ENCODE measurements around the gene CTTNBP2.

Gene CTTNBP2

DNA sequence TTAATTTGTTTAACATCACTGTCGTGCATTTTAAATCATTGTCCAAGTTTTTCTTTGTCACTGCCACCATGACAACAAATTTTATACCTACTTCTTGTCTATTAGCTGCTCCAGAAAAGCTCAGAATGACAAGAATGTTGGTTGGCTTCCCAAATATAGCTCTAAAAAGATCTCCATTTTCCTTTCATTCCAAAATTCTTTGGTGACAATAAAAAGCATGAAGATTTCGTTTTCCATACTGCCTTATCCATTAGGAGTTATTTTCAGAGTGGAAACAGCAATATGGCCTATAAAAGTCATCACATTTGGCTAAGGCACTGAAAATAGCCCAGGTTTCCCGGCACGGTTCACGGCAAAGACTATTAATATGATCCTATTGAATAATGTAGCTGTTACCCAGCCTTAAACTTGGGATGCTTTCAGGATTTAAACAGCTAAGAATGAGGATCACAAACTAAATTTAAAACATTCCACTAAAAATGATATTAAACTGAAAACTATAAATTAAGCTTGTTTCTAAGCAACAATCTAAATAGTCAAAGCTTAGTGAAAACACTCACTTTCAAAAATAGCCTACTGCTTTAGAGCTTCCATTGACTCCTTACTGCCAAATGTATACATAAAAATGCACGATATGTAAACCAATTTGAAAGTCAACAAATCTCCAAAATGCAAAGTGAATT lies 2.7 kb downstream of the CTTNBP2 start:
- Histone ChIP-seq H3K4me3 (ENCODE audit: low read length) (no peak overlapping the region), H3K27me3 (ENCODE audit: control insufficient read depth, insufficient read depth, low read length) (peaks cover 53% of the 10 kb centered on the region), H3K4me1 (ENCODE audit: control insufficient read depth, insufficient read depth, low read length) (peaks cover 12% of the 10 kb centered on the region)

DNA sequence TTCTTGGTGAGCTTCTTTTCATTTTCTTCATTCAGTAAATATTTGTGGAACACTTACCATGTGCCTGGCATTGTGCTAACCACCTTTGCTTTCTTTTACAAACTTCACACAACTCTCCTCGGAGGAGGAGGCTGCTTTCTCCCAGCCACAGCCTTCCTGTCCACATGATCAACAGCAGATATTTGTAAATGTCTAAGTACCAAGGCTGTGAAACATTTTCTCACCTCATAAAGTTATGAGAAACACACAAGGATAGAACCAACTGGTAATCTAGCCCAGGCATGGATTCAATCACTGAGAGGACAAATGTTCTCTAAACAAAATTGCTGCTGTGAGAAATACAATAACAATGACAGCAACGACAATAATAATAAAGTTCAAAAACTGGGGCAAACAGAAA lies 3.9 kb downstream of the CTTNBP2 start:
- Histone ChIP-seq H3K27me3 (ENCODE audit: control insufficient read depth, insufficient read depth, low read length) (peaks cover 49% of the 10 kb centered on the region), H3K4me2 (ENCODE audit: low read length) (no peak overlapping the region), H3K9me3 (replicated peaks; ENCODE audit: low read length) (no peaks in the 10 kb centered on the region), H3K36me3 (ENCODE audit: insufficient read depth, low read length) (no peaks in the 10 kb centered on the region), H3K4me3 (ENCODE audit: low read length) (no peak overlapping the region), H3K9ac (ENCODE audit: low read depth, low read length) (no peak overlapping the region), H3K4me1 (ENCODE audit: control insufficient read depth, insufficient read depth, low read length) (peaks cover 12% of the 10 kb centered on the region)

More for the DNA sequence above, 2.7 kb downstream of the CTTNBP2 start:
- Histone ChIP-seq H3K4me2 (ENCODE audit: low read length) (no peak overlapping the region), H3K9me3 (replicated peaks; ENCODE audit: low read length) (no peaks in the 10 kb centered on the region), H3K36me3 (ENCODE audit: insufficient read depth, low read length) (no peaks in the 10 kb centered on the region), H3K9ac (ENCODE audit: low read depth, low read length) (no peak overlapping the region)

DNA sequence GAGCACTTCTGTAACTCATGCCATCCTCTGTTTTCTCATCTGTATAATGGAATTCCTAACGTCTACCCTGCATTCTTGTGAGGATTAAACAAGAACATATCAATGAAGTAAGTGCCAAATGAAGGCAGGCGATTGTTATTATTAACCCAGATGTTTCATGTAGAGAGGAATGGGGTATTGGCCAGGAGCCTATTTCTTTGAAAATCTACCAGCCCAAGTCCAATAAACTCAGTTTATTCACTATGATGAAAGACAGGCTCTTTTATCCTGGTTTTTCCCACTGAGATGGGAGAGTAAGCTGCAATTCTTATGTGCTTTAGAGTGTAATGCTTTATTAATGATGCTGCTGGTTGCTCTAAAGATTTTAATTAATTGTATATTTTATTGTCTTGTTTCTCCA lies 9.6 kb downstream of the CTTNBP2 start:
- no peak overlapping the region for H3K4me3 ChIP-seq (ENCODE audit: low read length)
- peaks cover 8% of the 10 kb centered on the region for H3K27me3 ChIP-seq (ENCODE audit: control insufficient read depth, insufficient read depth, low read length)
- H3K4me2 ChIP-seq (ENCODE audit: low read length), result no peak overlapping the region
- no peaks in the 10 kb centered on the region for H3K4me1 ChIP-seq (ENCODE audit: control insufficient read depth, insufficient read depth, low read length)
- H3K36me3 ChIP-seq (ENCODE audit: insufficient read depth, low read length), result no peaks in the 10 kb centered on the region
- no peaks in the 10 kb centered on the region for H3K9me3 ChIP-seq (replicated peaks; ENCODE audit: low read length)
- no peak overlapping the region for H3K9ac ChIP-seq (ENCODE audit: low read depth, low read length)

DNA sequence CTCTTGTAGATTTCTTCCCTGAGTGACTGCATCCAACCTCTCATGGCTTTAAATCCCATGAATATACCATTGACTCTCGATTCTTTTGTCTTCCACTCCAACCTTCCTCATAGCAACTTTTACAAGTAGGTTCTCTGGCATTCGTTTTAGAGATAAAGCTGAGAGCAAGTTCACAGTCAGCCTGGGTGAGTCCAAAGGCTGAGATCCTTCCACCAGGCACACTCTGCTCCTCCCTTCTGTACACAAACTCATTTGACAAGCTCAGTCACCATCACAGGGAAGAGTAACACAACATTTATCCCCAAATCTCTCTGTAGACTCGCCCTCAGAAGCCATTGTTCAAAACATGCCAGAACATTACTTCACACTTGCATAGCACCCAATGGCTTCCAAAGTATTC lies 10.9 kb downstream of the CTTNBP2 start:
- Histone ChIP-seq H3K9me3 (replicated peaks; ENCODE audit: low read length) (no peaks in the 10 kb centered on the region), H3K9ac (ENCODE audit: low read depth, low read length) (no peak overlapping the region), H3K4me1 (ENCODE audit: control insufficient read depth, insufficient read depth, low read length) (no peaks in the 10 kb centered on the region), H3K27me3 (ENCODE audit: control insufficient read depth, insufficient read depth, low read length) (peaks cover 3% of the 10 kb centered on the region), H3K4me3 (ENCODE audit: low read length) (no peak overlapping the region), H3K36me3 (ENCODE audit: insufficient read depth, low read length) (no peaks in the 10 kb centered on the region), H3K4me2 (ENCODE audit: low read length) (no peak overlapping the region)

GRCh38 chr7:117859246-117859812 lies 13.9 kb downstream of the CTTNBP2 start:
- H3K27me3 ChIP-seq (ENCODE audit: control insufficient read depth, insufficient read depth, low read length), result peaks cover 3% of the 10 kb centered on the region
- H3K9me3 ChIP-seq (replicated peaks; ENCODE audit: low read length), result no peaks in the 10 kb centered on the region
- H3K9ac ChIP-seq (ENCODE audit: low read depth, low read length), result no peak overlapping the region
- no peaks in the 10 kb centered on the region for H3K36me3 ChIP-seq (ENCODE audit: insufficient read depth, low read length)
- no peaks in the 10 kb centered on the region for H3K4me1 ChIP-seq (ENCODE audit: control insufficient read depth, insufficient read depth, low read length)
- no peak overlapping the region for H3K4me2 ChIP-seq (ENCODE audit: low read length)
- no peak overlapping the region for H3K4me3 ChIP-seq (ENCODE audit: low read length)

- Histone ChIP-seq H3K4me3 (ENCODE audit: low read length) (no peak overlapping the region), H3K36me3 (ENCODE audit: insufficient read depth, low read length) (no peaks in the 10 kb centered on the region), H3K27me3 (ENCODE audit: control insufficient read depth, insufficient read depth, low read length) (peaks cover 3% of the 10 kb centered on the region), H3K9me3 (replicated peaks; ENCODE audit: low read length) (no peaks in the 10 kb centered on the region), H3K9ac (ENCODE audit: low read depth, low read length) (no peak overlapping the region), H3K4me1 (ENCODE audit: control insufficient read depth, insufficient read depth, low read length) (no peaks in the 10 kb centered on the region), H3K4me2 (ENCODE audit: low read length) (no peak overlapping the region)
Measured at GRCh38 chr7:117858712-117859111, 14.5 kb downstream of the CTTNBP2 start.

DNA sequence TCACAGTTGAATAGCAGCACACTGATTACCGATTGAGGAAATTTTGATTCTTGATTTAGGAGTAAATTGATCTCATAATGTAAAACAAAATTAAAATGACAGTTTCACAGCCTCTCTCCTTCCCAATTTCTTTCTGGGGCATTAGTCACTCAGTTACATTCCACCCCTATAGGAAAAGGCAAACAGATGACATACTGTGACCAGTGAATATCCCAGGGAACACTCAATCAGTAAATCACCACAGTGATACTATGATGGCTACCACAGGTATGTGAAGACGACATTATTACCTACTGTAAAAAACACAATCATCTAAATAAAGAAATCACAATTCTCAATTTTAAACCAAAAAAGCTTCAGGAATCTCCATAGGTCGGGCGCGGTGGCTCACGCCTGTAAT lies 15.5 kb downstream of the CTTNBP2 start:
- no peak overlapping the region for H3K9ac ChIP-seq (ENCODE audit: low read depth, low read length)
- H3K9me3 ChIP-seq (replicated peaks; ENCODE audit: low read length), result no peaks in the 10 kb centered on the region
- H3K4me2 ChIP-seq (ENCODE audit: low read length), result no peak overlapping the region
- no peak overlapping the region for H3K4me3 ChIP-seq (ENCODE audit: low read length)
- H3K27me3 ChIP-seq (ENCODE audit: control insufficient read depth, insufficient read depth, low read length), result peaks cover 3% of the 10 kb centered on the region
- H3K36me3 ChIP-seq (ENCODE audit: insufficient read depth, low read length), result no peaks in the 10 kb centered on the region
- H3K4me1 ChIP-seq (ENCODE audit: control insufficient read depth, insufficient read depth, low read length), result no peaks in the 10 kb centered on the region

GRCh38 chr7:117856196-117856595 lies 17.0 kb downstream of the CTTNBP2 start:
- no peak overlapping the region for H3K9ac ChIP-seq (ENCODE audit: low read depth, low read length)
- H3K4me3 ChIP-seq (ENCODE audit: low read length), result no peak overlapping the region
- no peaks in the 10 kb centered on the region for H3K36me3 ChIP-seq (ENCODE audit: insufficient read depth, low read length)

GRCh38 chr7:117854186-117854585 lies 19.1 kb downstream of the CTTNBP2 start:
- Histone ChIP-seq H3K9me3 (replicated peaks; ENCODE audit: low read length) (no peaks in the 10 kb centered on the region), H3K4me3 (ENCODE audit: low read length) (no peak overlapping the region), H3K4me2 (ENCODE audit: low read length) (no peak overlapping the region), H3K9ac (ENCODE audit: low read depth, low read length) (no peak overlapping the region), H3K36me3 (ENCODE audit: insufficient read depth, low read length) (no peaks in the 10 kb centered on the region), H3K27me3 (ENCODE audit: control insufficient read depth, insufficient read depth, low read length) (no peaks in the 10 kb centered on the region), H3K4me1 (ENCODE audit: control insufficient read depth, insufficient read depth, low read length) (no peaks in the 10 kb centered on the region)

More at GRCh38 chr7:117856196-117856595, 17.0 kb downstream of the CTTNBP2 start:
- H3K4me1 ChIP-seq (ENCODE audit: control insufficient read depth, insufficient read depth, low read length), result no peaks in the 10 kb centered on the region
- H3K9me3 ChIP-seq (replicated peaks; ENCODE audit: low read length), result no peaks in the 10 kb centered on the region
- H3K4me2 ChIP-seq (ENCODE audit: low read length), result no peak overlapping the region
- H3K27me3 ChIP-seq (ENCODE audit: control insufficient read depth, insufficient read depth, low read length), result no peaks in the 10 kb centered on the region

DNA sequence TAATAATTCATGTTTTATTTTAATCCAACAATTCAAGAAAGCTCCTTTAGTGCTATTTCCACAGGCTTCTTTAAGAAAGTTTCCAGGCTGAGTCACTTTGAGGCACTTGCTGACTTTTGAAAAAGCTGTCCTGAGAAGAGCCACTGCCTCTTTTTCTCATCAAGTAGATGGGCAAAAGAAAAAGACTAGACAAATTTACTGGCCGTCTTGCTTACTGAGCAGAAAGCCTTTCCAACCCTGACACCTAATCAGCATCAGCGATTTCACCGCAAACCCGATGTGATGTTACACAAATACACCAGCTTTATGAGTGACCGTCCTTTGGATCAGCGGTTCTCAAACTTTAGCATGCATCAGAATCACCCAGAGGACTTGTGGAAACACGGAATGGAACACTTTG lies 24.3 kb downstream of the CTTNBP2 start:
- no peak overlapping the region for H3K9ac ChIP-seq (ENCODE audit: low read depth, low read length)
- H3K4me3 ChIP-seq (ENCODE audit: low read length), result no peak overlapping the region
- H3K36me3 ChIP-seq (ENCODE audit: insufficient read depth, low read length), result no peaks in the 10 kb centered on the region

DNA sequence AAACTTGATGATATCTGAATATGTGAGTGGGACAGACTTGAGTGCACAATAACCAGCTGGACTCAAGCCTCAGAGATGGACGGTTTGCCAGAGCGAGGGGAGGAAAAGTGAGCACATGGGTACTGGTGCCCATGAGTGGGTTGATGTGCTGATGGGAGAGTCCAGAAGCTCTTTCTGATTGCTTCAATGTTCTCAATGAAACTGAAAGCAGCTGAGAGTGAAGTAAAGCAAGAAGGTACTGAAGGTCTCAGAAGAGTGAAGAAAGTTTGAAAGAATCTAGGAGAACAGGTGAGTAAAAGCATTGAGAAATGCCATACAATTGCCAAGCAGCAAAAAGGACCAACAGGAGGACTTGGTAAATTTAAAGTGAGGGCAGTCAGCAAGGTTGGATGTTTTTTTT lies 28.6 kb downstream of the CTTNBP2 start:
- Histone ChIP-seq H3K9me3 (replicated peaks; ENCODE audit: low read length) (no peaks in the 10 kb centered on the region), H3K4me2 (ENCODE audit: low read length) (no peak overlapping the region), H3K36me3 (ENCODE audit: insufficient read depth, low read length) (no peaks in the 10 kb centered on the region), H3K27me3 (ENCODE audit: control insufficient read depth, insufficient read depth, low read length) (no peaks in the 10 kb centered on the region), H3K9ac (ENCODE audit: low read depth, low read length) (no peak overlapping the region), H3K4me3 (ENCODE audit: low read length) (no peak overlapping the region), H3K4me1 (ENCODE audit: control insufficient read depth, insufficient read depth, low read length) (no peaks in the 10 kb centered on the region)

More for the DNA sequence above, 24.3 kb downstream of the CTTNBP2 start:
- no peak overlapping the region for H3K4me2 ChIP-seq (ENCODE audit: low read length)
- H3K4me1 ChIP-seq (ENCODE audit: control insufficient read depth, insufficient read depth, low read length), result no peaks in the 10 kb centered on the region
- no peaks in the 10 kb centered on the region for H3K9me3 ChIP-seq (replicated peaks; ENCODE audit: low read length)
- H3K27me3 ChIP-seq (ENCODE audit: control insufficient read depth, insufficient read depth, low read length), result no peaks in the 10 kb centered on the region

DNA sequence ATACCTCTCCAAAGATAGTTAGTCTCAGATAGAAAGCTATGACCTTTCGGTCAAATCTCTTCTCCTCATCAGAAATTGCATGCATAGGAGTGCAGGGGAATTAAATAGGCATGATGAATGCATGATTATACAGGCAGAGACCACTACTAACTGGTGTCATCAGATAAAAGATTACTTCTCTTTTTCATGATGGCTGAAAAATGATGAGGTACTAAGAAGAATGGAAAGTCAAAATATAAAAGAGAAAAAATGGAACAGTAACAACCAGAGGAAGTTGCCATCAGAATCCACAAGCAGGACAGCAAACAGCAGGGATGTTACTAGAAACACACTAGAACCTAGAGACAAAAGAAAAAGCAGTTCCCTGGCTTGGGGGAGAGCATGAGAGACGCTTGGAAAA lies 31.6 kb downstream of the CTTNBP2 start:
- no peak overlapping the region for H3K9ac ChIP-seq (ENCODE audit: low read depth, low read length)

More for the DNA sequence above, 31.6 kb downstream of the CTTNBP2 start:
- no peaks in the 10 kb centered on the region for H3K4me1 ChIP-seq (ENCODE audit: control insufficient read depth, insufficient read depth, low read length)
- H3K9me3 ChIP-seq (replicated peaks; ENCODE audit: low read length), result no peaks in the 10 kb centered on the region
- H3K4me3 ChIP-seq (ENCODE audit: low read length), result no peak overlapping the region
- no peak overlapping the region for H3K4me2 ChIP-seq (ENCODE audit: low read length)
- H3K36me3 ChIP-seq (ENCODE audit: insufficient read depth, low read length), result no peaks in the 10 kb centered on the region
- no peaks in the 10 kb centered on the region for H3K27me3 ChIP-seq (ENCODE audit: control insufficient read depth, insufficient read depth, low read length)
